NT2/D1 (cell line): ENCODE measurements around the gene SMIM5.

Experiments
- YY1 ChIP-seq: IDR thresholded peaks from 2 replicates; pipeline ENCODE4 v1.6.1; 2011; ENCODE audit not compliant: insufficient read length, insufficient read depth
- ZNF274 ChIP-seq: IDR thresholded peaks from 2 replicates; pipeline ENCODE4 v1.6.1; 2011; ENCODE audit warnings: mild to moderate bottlenecking, low read depth, low read length

DNA sequence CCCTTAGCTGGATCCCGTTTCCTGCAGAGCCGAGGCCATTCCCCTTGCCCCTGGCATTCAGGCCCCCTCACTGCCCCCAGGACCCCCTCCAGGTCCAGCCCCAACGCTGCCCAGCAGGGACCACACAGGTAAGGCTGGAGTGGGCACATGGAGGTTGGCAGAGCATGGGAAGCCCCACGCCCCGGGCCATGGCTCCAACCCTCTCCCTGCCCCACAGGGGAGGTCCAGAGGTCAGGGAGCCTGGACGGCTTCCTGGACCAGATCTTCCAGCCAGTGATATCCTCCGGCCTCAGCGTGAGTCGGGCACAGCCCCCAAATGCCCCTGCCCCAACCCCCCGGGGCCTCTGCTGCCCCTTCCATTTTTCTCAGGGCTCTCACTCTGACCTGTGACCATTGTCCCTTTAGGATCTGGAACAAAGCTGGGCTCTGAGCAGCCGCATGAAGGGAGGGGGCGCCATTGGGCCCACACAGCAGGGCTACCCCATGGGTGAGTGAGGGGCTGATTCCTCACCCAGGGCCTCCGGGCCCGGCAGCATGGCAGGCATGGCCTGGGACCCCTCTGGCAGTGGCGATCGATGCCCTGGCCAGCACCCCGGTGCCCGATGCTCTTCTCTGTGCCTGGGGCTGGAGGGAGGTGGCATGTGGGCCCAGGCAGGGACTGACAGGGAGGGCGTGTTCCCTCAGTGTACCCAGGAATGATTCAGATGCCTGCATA lies 18.5 kb upstream of the SMIM5 start:
- TF ChIP-seq YY1 (no peak), ZNF274 (no peak)
